SJSA1 (cell line): Measurements from ENCODE around the gene SPEM2. TPM values are rescaled to one million over a fixed set of nuclear protein-coding genes. Genes with fewer than 3 reads are reported as not detected.
A peak's percentile ranks its signal among the peaks of the same experiment; 100 is the strongest.
"Not testable (repeated sequence)": the region's sequence is repeated elsewhere in the genome, so short reads cannot be mapped to it uniquely, and the experiment has no call there.

Source experiments
- DNase-seq, 2 experiments: peaks; one replicate each; pipeline ENCODE4 v3.0.0-alpha.2; 2015 to 2020; ENCODE audit warnings: low spot score in 2 of 2, low read depth in 1 of 2
- H3K27ac ChIP-seq: fragments of 250-450 bp; sonication (Bioruptor Pico); 2 replicates; pipeline ENCODE4 v1.5.1; 2020; ENCODE audit warnings: mild to moderate bottlenecking, moderate library complexity
- H3K27me3 ChIP-seq: fragments of 250-450 bp; sonication (Bioruptor Pico); replicated peaks from 2 replicates; pipeline ENCODE4 v1.5.1; 2020; ENCODE audit warnings: mild to moderate bottlenecking, moderate library complexity
- H3K36me3 ChIP-seq: fragments of 250-450 bp; sonication (Bioruptor Pico); 2 replicates; pipeline ENCODE4 v1.5.1; 2020; ENCODE audit warnings: mild to moderate bottlenecking
- H3K4me1 ChIP-seq: fragments of 250-450 bp; sonication (Bioruptor Pico); replicated peaks from 2 replicates; pipeline ENCODE4 v1.6.1; 2021; ENCODE audit warnings: mild to moderate bottlenecking
- H3K4me3 ChIP-seq: fragments of 250-450 bp; sonication (Bioruptor Pico); 2 replicates; pipeline ENCODE4 v1.5.1; 2020; ENCODE audit warnings: mild to moderate bottlenecking
- H3K9me3 ChIP-seq: fragments of 250-450 bp; sonication (Bioruptor Pico); replicated peaks from 2 replicates; pipeline ENCODE4 v1.5.1; 2020; ENCODE audit warnings: mild to moderate bottlenecking
- total RNA-seq: library from RNA; depleted of rRNA; stranded (reverse); fragments of >200 nt; shearing (Covaris generic); gene quantifications from 2 replicates; pipeline ENCODE4 v1.2.3, GENCODE V29; 2014; rRNA removed

SPEM2 gene
- total RNA-seq, 1 experiment from 2014 or later, result not detected

DNA sequence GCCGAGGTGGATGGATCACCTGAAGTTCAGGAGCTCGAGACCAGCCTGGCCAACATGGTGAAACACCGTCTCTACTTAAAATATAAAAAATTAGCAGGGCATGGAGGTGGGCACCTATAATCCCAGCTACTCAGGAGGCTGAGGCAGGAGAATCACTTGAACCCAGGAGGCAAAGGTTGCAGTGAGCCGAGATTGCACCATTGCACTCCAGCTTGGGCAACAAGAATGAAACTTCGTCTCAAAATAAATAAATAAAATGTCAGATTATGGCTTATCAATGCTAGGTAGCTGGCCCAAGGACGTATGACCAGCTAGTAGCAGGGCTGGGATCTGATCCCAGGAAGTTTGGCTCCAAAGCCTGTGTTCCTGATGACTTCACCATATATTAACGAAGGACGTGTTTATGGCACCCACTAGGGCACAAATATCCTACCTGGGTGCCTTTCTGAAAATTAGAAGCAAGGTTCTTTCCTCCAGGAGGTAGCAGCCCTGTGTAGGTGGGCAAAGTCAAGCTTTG, 45.1 kb downstream of the SPEM2 start:
- H3K4me1 ChIP-seq, H3K4me3 ChIP-seq, H3K27ac ChIP-seq, DNase-seq, H3K27me3 ChIP-seq, H3K9me3 ChIP-seq: not testable (repeated sequence)
- peaks cover 30% of the 10 kb centered on the region for H3K36me3 ChIP-seq

DNA sequence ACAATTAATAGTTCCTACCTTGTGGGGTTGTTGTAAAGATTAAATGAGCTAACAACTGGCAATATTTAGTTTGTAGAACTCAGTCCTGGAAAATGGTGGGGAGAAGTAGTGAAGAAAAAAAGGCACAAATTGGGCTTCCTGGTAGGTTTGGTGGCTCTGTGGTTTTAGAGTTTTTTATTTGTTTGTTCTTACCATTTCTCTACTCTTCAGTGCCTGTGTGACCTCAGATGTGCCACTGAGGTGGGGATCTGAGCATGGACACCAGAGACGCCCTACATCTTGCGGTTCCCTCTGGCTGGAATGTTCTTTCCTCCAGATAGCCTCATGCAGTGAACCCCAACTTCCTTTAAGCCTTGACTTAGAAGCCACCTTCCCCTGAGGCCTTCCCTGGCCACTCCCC, 46.3 kb downstream of the SPEM2 start:
- H3K27ac ChIP-seq, result no peak overlapping the region
- H3K9me3 ChIP-seq, result no peaks in the 10 kb centered on the region
- H3K27me3 ChIP-seq, result no peaks in the 10 kb centered on the region
- peaks cover 9% of the 10 kb centered on the region for H3K4me1 ChIP-seq
- no peak for DNase-seq
- no peak overlapping the region for H3K4me3 ChIP-seq
- peaks cover 21% of the 10 kb centered on the region for H3K36me3 ChIP-seq

DNA sequence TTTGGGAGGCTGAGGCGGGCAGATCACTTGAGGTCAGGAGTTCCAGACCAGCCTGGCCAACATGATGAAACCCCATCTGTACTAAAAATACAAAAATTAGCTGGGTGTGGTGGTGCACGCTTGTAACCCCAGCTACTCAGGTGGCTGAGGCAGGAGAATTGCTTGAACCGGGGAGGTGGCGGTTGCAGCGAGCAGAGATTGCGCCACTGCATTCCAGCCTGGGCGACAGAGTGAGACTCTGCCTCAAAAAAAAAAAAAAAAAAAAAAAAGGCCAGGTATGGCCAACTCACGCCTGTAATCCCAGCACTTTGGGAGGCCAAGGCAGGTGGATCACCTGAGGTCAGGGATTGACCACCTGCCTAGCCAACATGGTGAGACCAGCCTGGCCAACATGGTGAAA, 49.4 kb downstream of the SPEM2 start:
- DNase-seq, H3K27ac ChIP-seq, H3K4me3 ChIP-seq, H3K27me3 ChIP-seq, H3K9me3 ChIP-seq: not testable (repeated sequence)
- Histone ChIP-seq H3K4me1 (peaks cover 32% of the 10 kb centered on the region), H3K36me3 (peaks cover 16% of the 10 kb centered on the region)

DNA sequence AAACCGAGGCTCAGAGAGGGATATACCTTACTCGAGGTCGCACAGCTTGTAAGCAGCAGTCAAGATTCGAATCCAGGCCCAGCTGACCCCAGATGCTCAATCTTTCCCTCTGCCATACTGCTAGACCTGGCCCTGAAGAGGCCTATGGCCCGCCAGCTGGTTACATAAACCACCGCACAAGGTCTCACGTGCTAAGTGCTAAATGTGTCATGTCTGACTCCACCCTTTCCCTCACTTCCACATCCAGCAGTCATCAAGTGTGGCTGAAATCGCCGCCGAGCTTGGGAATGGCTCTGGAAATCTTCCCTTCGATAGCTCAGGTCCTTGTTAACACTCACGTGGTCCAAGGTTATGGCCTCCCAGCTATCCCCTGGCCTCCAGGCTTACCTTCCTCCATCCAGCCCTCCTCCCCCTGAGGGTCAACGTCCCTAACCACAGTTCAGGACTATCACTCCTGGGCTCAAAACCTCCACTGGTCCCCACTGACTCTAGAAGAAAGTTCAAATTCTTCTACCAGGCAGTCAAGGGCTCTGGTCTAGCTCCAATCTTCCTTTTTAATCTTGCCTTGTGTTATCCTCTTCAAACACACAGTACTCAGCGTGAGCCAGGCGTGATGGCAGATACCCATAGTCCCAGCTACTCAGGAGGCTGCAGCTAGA, 50.5 kb downstream of the SPEM2 start:
- H3K36me3 ChIP-seq, result peaks cover 13% of the 10 kb centered on the region
- no peak for DNase-seq
- no peak overlapping the region for H3K27ac ChIP-seq
- no peaks in the 10 kb centered on the region for H3K27me3 ChIP-seq
- no peak overlapping the region for H3K4me3 ChIP-seq
- H3K4me1 ChIP-seq, result peaks cover 44% of the 10 kb centered on the region
- H3K9me3 ChIP-seq, result no peaks in the 10 kb centered on the region

DNA sequence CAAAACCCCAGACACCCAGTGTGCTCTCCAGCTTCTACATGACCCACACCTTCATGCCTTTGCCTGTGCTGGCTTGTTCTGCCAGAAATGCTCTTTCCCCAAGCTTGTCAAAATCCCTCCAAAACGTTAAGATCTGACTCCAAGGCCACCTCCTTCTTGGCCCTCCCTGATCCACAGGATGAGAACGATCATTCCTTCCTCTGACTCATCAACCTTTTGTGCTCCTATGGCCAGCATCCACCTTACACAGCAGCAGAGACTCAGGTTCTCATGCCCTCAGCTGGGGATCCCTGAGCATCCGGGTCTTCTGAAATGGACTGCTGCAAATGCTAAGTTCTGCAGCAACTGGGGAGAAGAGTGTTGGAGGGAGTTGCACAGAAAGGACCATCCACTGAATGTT, 51.1 kb downstream of the SPEM2 start:
- Histone ChIP-seq H3K9me3 (no peaks in the 10 kb centered on the region), H3K27ac (no peak overlapping the region), H3K4me1 (peaks cover 47% of the 10 kb centered on the region), H3K27me3 (no peaks in the 10 kb centered on the region), H3K4me3 (no peak overlapping the region), H3K36me3 (peaks cover 10% of the 10 kb centered on the region)
- peak in 1 of 2 experiments; percentile 23 for DNase-seq

DNA sequence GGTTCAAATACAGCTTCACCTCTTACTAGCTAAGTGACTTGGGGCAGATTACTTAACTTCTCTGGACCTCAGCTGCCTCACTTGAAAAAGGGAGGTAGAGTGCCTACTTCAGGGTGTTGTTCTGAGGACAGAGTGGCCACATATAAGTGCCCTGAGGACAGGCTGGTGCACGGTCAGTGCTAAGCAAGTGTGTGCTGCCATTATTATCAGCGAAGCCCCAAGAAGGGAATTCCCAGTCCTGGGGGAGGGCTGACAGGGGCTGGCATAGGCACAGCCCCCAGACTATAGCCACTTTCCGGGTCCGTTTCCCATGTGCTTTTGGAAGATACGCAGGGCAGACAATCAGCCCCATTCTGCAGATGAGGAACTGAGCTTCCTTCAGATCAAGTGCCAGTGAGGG, 51.5 kb downstream of the SPEM2 start:
- Histone ChIP-seq H3K36me3 (peaks cover 9% of the 10 kb centered on the region), H3K27me3 (no peaks in the 10 kb centered on the region), H3K27ac (peak overlapping the region; percentile 96; the same call in 1 of the 2 replicates), H3K4me1 (peaks cover 47% of the 10 kb centered on the region), H3K9me3 (no peaks in the 10 kb centered on the region), H3K4me3 (no peak overlapping the region; the same call in 1 of the 2 replicates)
- DNase-seq, result no peak

Other genes with a start within 250 kb of the SPEM2 start
- 0.16 TPM in 1 of 2 replicates, not detected in the other for gene ASGR1, start 246.2 kb upstream of the SPEM2 start, total RNA-seq
- gene DLG4, start 205.8 kb upstream of the SPEM2 start, total RNA-seq, result 8.9 and 9.3 TPM in 2 replicates
- 205 and 227 TPM in 2 replicates for gene ACADVL, start 205.7 kb upstream of the SPEM2 start, total RNA-seq
- gene DVL2, start 191.1 kb upstream of the SPEM2 start, total RNA-seq, result 30.6 and 45.3 TPM in 2 replicates
- gene PHF23, start 186.2 kb upstream of the SPEM2 start, total RNA-seq, result 27.5 and 30.3 TPM in 2 replicates
- gene GABARAP, start 183.2 kb upstream of the SPEM2 start, total RNA-seq, result 139 and 146 TPM in 2 replicates
- gene CTDNEP1, start 173.9 kb upstream of the SPEM2 start, total RNA-seq, result 15.5 and 21.8 TPM in 2 replicates
- gene ELP5, start 173.4 kb upstream of the SPEM2 start, total RNA-seq, result 37.2 and 52.4 TPM in 2 replicates
- not detected in 2 replicates for gene CLDN7, start 163.1 kb upstream of the SPEM2 start, total RNA-seq
- 0.32 TPM in 1 of 2 replicates, not detected in the other for gene SLC2A4, start 143.9 kb upstream of the SPEM2 start, total RNA-seq
- not detected in 2 replicates for gene YBX2, start 131.0 kb upstream of the SPEM2 start, total RNA-seq
- gene EIF5A, start 118.0 kb upstream of the SPEM2 start, total RNA-seq, result 342 and 632 TPM in 2 replicates
- 86.3 and 112 TPM in 2 replicates for gene GPS2, start 110.3 kb upstream of the SPEM2 start, total RNA-seq
- 8.1 and 13.8 TPM in 2 replicates for gene NEURL4, start 96.3 kb upstream of the SPEM2 start, total RNA-seq
- gene ACAP1, start 89.1 kb upstream of the SPEM2 start, total RNA-seq, result not detected in 2 replicates
- gene KCTD11, start 73.5 kb upstream of the SPEM2 start, total RNA-seq, result 5.4 and 7.0 TPM in 2 replicates
- gene TMEM95, start 70.5 kb upstream of the SPEM2 start, total RNA-seq, result not detected in 2 replicates
- not detected in 2 replicates for gene TNK1, start 44.5 kb upstream of the SPEM2 start, total RNA-seq
- 13.3 and 14.2 TPM in 2 replicates for gene PLSCR3, start 31.1 kb upstream of the SPEM2 start, total RNA-seq
- 24.7 and 28.8 TPM in 2 replicates for gene TMEM256, start 21.5 kb upstream of the SPEM2 start, total RNA-seq
- gene NLGN2, start 17.8 kb upstream of the SPEM2 start, total RNA-seq, result 2.2 and 3.9 TPM in 2 replicates
- gene SPEM1, start 5.3 kb upstream of the SPEM2 start, total RNA-seq, result not detected in 2 replicates
- gene SPEM3, start 3.2 kb downstream of the SPEM2 start, total RNA-seq, result not detected in 2 replicates
- gene TMEM102, start 9.8 kb downstream of the SPEM2 start, total RNA-seq, result 0.45 TPM in 1 of 2 replicates, not detected in the other
- gene FGF11, start 13.9 kb downstream of the SPEM2 start, total RNA-seq, result not detected in 2 replicates
- 3.9 and 14.7 TPM in 2 replicates for gene CHRNB1, start 19.4 kb downstream of the SPEM2 start, total RNA-seq
- gene ZBTB4, start 54.0 kb downstream of the SPEM2 start, total RNA-seq, result 13.8 and 19.9 TPM in 2 replicates
- gene SLC35G6, start 55.8 kb downstream of the SPEM2 start, total RNA-seq, result not detected in 2 replicates
- 17.5 and 29.3 TPM in 2 replicates for gene POLR2A, start 58.8 kb downstream of the SPEM2 start, total RNA-seq
- gene TNFSF12, start 123.4 kb downstream of the SPEM2 start, total RNA-seq, result 5.9 and 22.8 TPM in 2 replicates
- 0.56 and 1.3 TPM in 2 replicates for gene TNFSF13, start 133.1 kb downstream of the SPEM2 start, total RNA-seq
- gene SENP3, start 136.3 kb downstream of the SPEM2 start, total RNA-seq, result 74.9 and 101 TPM in 2 replicates
- gene CD68, start 154.0 kb downstream of the SPEM2 start, total RNA-seq, result 0.31 and 5.2 TPM in 2 replicates
- 166 and 213 TPM in 2 replicates for gene MPDU1, start 158.2 kb downstream of the SPEM2 start, total RNA-seq
- not detected in 2 replicates for gene SOX15, start 164.5 kb downstream of the SPEM2 start, total RNA-seq
- gene FXR2, start 189.3 kb downstream of the SPEM2 start, total RNA-seq, result 39.6 and 49.5 TPM in 2 replicates
- gene SAT2, start 202.2 kb downstream of the SPEM2 start, total RNA-seq, result 28.1 and 40.1 TPM in 2 replicates
- gene SHBG, start 204.5 kb downstream of the SPEM2 start, total RNA-seq, result not detected in 2 replicates
- not detected in 2 replicates for gene ATP1B2, start 225.3 kb downstream of the SPEM2 start, total RNA-seq